ENCODE results near the gene WNT7B. TPM values are rescaled to one million over a fixed set of nuclear protein-coding genes. Genes with fewer than 3 reads are reported as not detected.

The WNT7B gene
- polyA plus RNA-seq, 1 of the 3 experiments (the other 2 are of a cell fraction), result 0.13 TPM

DNA sequence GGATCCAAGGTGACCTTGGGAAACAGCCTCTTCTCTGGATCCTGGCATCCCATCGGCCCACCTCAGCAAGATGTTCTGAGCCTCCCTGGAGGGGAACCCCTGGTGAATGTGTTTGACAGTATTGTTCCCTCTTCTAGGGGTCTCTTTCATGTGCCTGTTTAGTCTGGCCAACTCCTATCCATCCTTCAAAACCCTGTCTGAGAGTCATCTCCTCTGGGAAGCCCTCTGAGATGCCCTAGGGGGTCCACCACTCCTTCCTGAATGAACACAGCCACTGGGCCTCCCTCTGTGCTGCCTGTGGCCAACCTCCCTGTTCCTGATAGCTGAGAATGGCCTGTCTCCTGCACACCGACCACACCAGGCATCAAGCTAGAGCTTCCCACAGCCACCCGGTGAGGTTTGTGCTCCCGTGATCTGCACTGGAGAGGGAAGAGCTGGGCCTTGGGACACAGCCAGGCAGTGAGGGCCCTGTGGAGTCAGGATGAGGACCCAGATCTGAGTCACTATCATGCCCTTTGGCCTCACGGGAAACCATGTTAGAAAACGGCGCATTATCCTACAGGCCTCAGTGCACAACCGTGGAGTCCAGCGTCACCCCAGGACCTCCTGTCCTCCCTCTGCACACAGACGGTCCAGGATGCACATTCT, 8.8 kb downstream of the WNT7B start:
- Histone ChIP-seq H3K27ac (ENCODE audit: low read depth in 2 of 2, low read length in 1 of 2) (no peak overlapping the region), H3K9ac (no peak overlapping the region), H3K9me3 (no peaks in the 10 kb centered on the region), H3K9me2 (no peaks in the 10 kb centered on the region), H3K27me3 (ENCODE audit: insufficient read depth) (peaks cover 21% of the 10 kb centered on the region), H3K36me3 (replicated peaks in 1 of 2; ENCODE audit: control insufficient read depth in 1 of 2, insufficient read depth in 2 of 2, low read length in 1 of 2) (no peaks in the 10 kb centered on the region), H3K4me3 (ENCODE audit: low read depth in 2 of 2, low read length in 1 of 2) (no peak overlapping the region), H3K4me1 (ENCODE audit: control insufficient read depth in 1 of 2, insufficient read depth in 2 of 2, low read depth in 1 of 2, low read length in 1 of 2) (peaks cover 4 to 5% of the 10 kb centered on the region in 2 experiments; a peak in 2 of 4 replicates), H4K20me1 (ENCODE audit: insufficient read depth) (no peaks in the 10 kb centered on the region), H3K4me2 (no peak overlapping the region), H2AFZ (ENCODE audit: low read depth) (no peak overlapping the region), H3K79me2 (ENCODE audit: insufficient read depth) (no peaks in the 10 kb centered on the region), H3F3A (replicated peaks; ENCODE audit: insufficient read depth) (no peaks in the 10 kb centered on the region)
- ChIA-PET CTCF (no interaction called here), POLR2A (no interaction called here)
- no peak for DNase-seq
- 94% methylated on average over 6 of the region's 10 CpGs for WGBS (ENCODE audit: low lambda C conversion rate)
- no peak for TF ChIP-seq USF2 (IDR thresholded peaks at IDR 0.05; ENCODE audit: borderline replicate concordance, low read depth, low read length)
- no peak for TF ChIP-seq YY1 (IDR thresholded peaks at IDR 0.05; ENCODE audit: low read depth)
- TF ChIP-seq FOXJ3 (CRISPR knock-in tag; IDR thresholded peaks at IDR 0.05), result no peak
- TF ChIP-seq FOXM1 (IDR thresholded peaks at IDR 0.05; ENCODE audit: low read depth), result no peak
- TF ChIP-seq, protein P1, sequence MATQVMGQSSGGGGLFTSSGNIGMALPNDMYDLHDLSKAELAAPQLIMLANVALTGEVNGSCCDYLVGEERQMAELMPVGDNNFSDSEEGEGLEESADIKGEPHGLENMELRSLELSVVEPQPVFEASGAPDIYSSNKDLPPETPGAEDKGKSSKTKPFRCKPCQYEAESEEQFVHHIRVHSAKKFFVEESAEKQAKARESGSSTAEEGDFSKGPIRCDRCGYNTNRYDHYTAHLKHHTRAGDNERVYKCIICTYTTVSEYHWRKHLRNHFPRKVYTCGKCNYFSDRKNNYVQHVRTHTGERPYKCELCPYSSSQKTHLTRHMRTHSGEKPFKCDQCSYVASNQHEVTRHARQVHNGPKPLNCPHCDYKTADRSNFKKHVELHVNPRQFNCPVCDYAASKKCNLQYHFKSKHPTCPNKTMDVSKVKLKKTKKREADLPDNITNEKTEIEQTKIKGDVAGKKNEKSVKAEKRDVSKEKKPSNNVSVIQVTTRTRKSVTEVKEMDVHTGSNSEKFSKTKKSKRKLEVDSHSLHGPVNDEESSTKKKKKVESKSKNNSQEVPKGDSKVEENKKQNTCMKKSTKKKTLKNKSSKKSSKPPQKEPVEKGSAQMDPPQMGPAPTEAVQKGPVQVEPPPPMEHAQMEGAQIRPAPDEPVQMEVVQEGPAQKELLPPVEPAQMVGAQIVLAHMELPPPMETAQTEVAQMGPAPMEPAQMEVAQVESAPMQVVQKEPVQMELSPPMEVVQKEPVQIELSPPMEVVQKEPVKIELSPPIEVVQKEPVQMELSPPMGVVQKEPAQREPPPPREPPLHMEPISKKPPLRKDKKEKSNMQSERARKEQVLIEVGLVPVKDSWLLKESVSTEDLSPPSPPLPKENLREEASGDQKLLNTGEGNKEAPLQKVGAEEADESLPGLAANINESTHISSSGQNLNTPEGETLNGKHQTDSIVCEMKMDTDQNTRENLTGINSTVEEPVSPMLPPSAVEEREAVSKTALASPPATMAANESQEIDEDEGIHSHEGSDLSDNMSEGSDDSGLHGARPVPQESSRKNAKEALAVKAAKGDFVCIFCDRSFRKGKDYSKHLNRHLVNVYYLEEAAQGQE (IDR thresholded peaks at IDR 0.05; ENCODE audit: low read depth, low read length), result no peak
- TF ChIP-seq, protein P2, sequence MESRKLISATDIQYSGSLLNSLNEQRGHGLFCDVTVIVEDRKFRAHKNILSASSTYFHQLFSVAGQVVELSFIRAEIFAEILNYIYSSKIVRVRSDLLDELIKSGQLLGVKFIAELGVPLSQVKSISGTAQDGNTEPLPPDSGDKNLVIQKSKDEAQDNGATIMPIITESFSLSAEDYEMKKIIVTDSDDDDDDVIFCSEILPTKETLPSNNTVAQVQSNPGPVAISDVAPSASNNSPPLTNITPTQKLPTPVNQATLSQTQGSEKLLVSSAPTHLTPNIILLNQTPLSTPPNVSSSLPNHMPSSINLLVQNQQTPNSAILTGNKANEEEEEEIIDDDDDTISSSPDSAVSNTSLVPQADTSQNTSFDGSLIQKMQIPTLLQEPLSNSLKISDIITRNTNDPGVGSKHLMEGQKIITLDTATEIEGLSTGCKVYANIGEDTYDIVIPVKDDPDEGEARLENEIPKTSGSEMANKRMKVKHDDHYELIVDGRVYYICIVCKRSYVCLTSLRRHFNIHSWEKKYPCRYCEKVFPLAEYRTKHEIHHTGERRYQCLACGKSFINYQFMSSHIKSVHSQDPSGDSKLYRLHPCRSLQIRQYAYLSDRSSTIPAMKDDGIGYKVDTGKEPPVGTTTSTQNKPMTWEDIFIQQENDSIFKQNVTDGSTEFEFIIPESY (IDR thresholded peaks at IDR 0.05; ENCODE audit: borderline replicate concordance, low read depth), result no peak
- no peak for TF ChIP-seq GATA2 (CRISPR knock-in tag; IDR thresholded peaks at IDR 0.05)
- TF ChIP-seq GABPA (IDR thresholded peaks at IDR 0.05; ENCODE audit: low read depth), result no peak
- TF ChIP-seq ELF1 (IDR thresholded peaks at IDR 0.05), result no peak
- no peak for TF ChIP-seq MEF2A (IDR thresholded peaks at IDR 0.05; ENCODE audit: borderline replicate concordance, low read depth)
- TF ChIP-seq EZH2phosphoT487 (IDR thresholded peaks at IDR 0.05; ENCODE audit: borderline replicate concordance, low read depth), result no peak
- no peak for TF ChIP-seq CHD2 (IDR thresholded peaks at IDR 0.05; ENCODE audit: low read length, partially characterized antibody)
- no peak for TF ChIP-seq EP300 (IDR thresholded peaks at IDR 0.05; ENCODE audit: borderline replicate concordance in 1 of 2, low read depth in 1 of 2, low read length in 1 of 2)
- no peak for TF ChIP-seq SIN3A (IDR thresholded peaks at IDR 0.05; ENCODE audit: borderline replicate concordance, low read depth, low read length)
- TF ChIP-seq TEAD4 (IDR thresholded peaks at IDR 0.05; ENCODE audit: borderline replicate concordance, insufficient read depth), result no peak
